CD14-positive monocyte (primary cell): ENCODE measurements around the gene ZWINT. TPM values are rescaled to one million over a fixed set of nuclear protein-coding genes. Genes with fewer than 3 reads are reported as not detected.
A peak's percentile ranks its signal among the peaks of the same experiment; 100 is the strongest.

ENCODE experiments used
- DNase-seq, 3 donors: peaks; one replicate each; pipeline ENCODE4 v3.0.0-alpha.2; 2011 to 2022
- H2AFZ ChIP-seq: 2 replicates; pipeline ENCODE4 v1.6.0; 2012; ENCODE audit warnings: mild to moderate bottlenecking, low read depth, low read length, inconsistent platforms; ENCODE audit not compliant: insufficient read depth, poor library complexity, severe bottlenecking
- H3K27ac ChIP-seq, 2 donors: 1 replicate in 1 of 2; 2 replicates in 1 of 2; pipeline ENCODE4 v1.5.1; 2012 to 2013; ENCODE audit warnings: low read length in 2 of 2, control low read depth in 1 of 2, inconsistent platforms in 1 of 2, low read depth in 1 of 2, mild to moderate bottlenecking in 1 of 2
- H3K27me3 ChIP-seq, 2 donors: one replicate each; pipeline versions ENCODE4 v1.6.0 to v1.6.1; 2011 to 2013; ENCODE audit warnings: low read length in 2 of 2; ENCODE audit not compliant: control insufficient read depth in 2 of 2, insufficient read depth in 2 of 2
- H3K36me3 ChIP-seq, 2 donors: replicated peaks in 1 of 2; 1 replicate in 1 of 2; 2 replicates in 1 of 2; pipeline versions ENCODE4 v1.5.1 to v1.6.1; 2012 to 2013; ENCODE audit warnings: low read length in 2 of 2, control low read depth in 1 of 2, inconsistent platforms in 1 of 2, mild to moderate bottlenecking in 1 of 2; ENCODE audit not compliant: insufficient read depth in 2 of 2, control insufficient read depth in 1 of 2
- H3K4me1 ChIP-seq, 2 donors: 1 replicate in 1 of 2; 2 replicates in 1 of 2; pipeline versions ENCODE4 v1.5.1 to v1.6.1; 2012 to 2013; ENCODE audit warnings: low read length in 2 of 2, control low read depth in 1 of 2, inconsistent platforms in 1 of 2, mild to moderate bottlenecking in 1 of 2, moderate library complexity in 1 of 2; ENCODE audit not compliant: insufficient read depth in 2 of 2, control insufficient read depth in 1 of 2
- H3K4me2 ChIP-seq: replicated peaks from 2 replicates; pipeline ENCODE3; 2012; ENCODE audit warnings: low read length, moderate library complexity, mild to moderate bottlenecking; ENCODE audit not compliant: poor library complexity, severe bottlenecking; ENCODE audit errors: extremely low read depth
- H3K4me3 ChIP-seq, 3 experiments: fragments of 200-600 bp in 1 of 3; sonication (generic) in 1 of 3; replicated peaks in 1 of 3; 1 replicate in 2 of 3; 2 replicates in 1 of 3; pipeline ENCODE4 v1.5.1; 2011 to 2013; ENCODE audit warnings: low read length in 3 of 3, mild to moderate bottlenecking in 3 of 3, control low read depth in 2 of 3, low read depth in 2 of 3, inconsistent platforms in 1 of 3, moderate library complexity in 1 of 3
- H3K79me2 ChIP-seq: 2 replicates; pipeline ENCODE4 v1.6.0; 2012; ENCODE audit warnings: mild to moderate bottlenecking, control low read depth, inconsistent platforms, low read length, moderate library complexity; ENCODE audit not compliant: insufficient read depth
- H3K9ac ChIP-seq: 2 replicates; pipeline ENCODE4 v1.6.0; 2017; ENCODE audit warnings: low read length, mild to moderate bottlenecking; ENCODE audit not compliant: insufficient read depth, poor library complexity, severe bottlenecking
- H3K9me3 ChIP-seq, 2 donors: replicated peaks in 1 of 2; 1 replicate in 1 of 2; 2 replicates in 1 of 2; pipeline versions ENCODE4 v1.5.1 to v1.6.1; 2012 to 2013; ENCODE audit warnings: low read length in 2 of 2, control low read depth in 1 of 2; ENCODE audit not compliant: control insufficient read depth in 1 of 2, insufficient read depth in 1 of 2
- H4K20me1 ChIP-seq: 2 replicates; pipeline ENCODE4 v1.6.0; 2012; ENCODE audit warnings: mild to moderate bottlenecking, low read length, control low read depth, moderate library complexity; ENCODE audit not compliant: insufficient read depth
- H3K27ac Mint-ChIP-seq, 7 donors: one replicate each; pipeline ENCODE4 v1.8.0; 2020; ENCODE audit warnings: mild to moderate bottlenecking in 7 of 7, mixed read lengths in 7 of 7, moderate library complexity in 6 of 7, inconsistent platforms in 2 of 7
- H3K27me3 Mint-ChIP-seq, 3 donors: one replicate each; pipeline ENCODE4 v1.8.0; 2021 to 2022; ENCODE audit warnings: low read depth in 3 of 3, mild to moderate bottlenecking in 3 of 3, mixed read lengths in 3 of 3, moderate library complexity in 3 of 3, inconsistent platforms in 1 of 3
- H3K36me3 Mint-ChIP-seq, 2 donors: one replicate each; pipeline ENCODE4 v1.8.0; 2020; ENCODE audit warnings: mixed read lengths in 2 of 2, inconsistent platforms in 1 of 2, mild to moderate bottlenecking in 1 of 2
- H3K4me1 Mint-ChIP-seq: one replicate; pipeline ENCODE4 v1.8.0; 2020; ENCODE audit warnings: mild to moderate bottlenecking, mixed read lengths
- H3K4me3 Mint-ChIP-seq, 2 donors: one replicate each; pipeline ENCODE4 v1.8.0; 2020; ENCODE audit warnings: mild to moderate bottlenecking in 2 of 2, mixed read lengths in 2 of 2, moderate library complexity in 1 of 2
- H3K9me3 Mint-ChIP-seq, 7 donors: one replicate each; pipeline ENCODE4 v1.8.0; 2020 to 2022; ENCODE audit warnings: mixed read lengths in 7 of 7, mild to moderate bottlenecking in 6 of 7, moderate library complexity in 6 of 7, inconsistent platforms in 2 of 7
- CTCF ChIP-seq: fragments of 200-600 bp; IDR thresholded peaks from one replicate; pipeline ENCODE4 v1.8.0; 2022; ENCODE audit warnings: antibody characterized with exemption, mild to moderate bottlenecking
- WGBS: methylation state at CpG from one replicate; pipeline ENCODE4 v1.1.5; 2013; ENCODE audit warnings: missing lambda C conversion rate; ENCODE audit not compliant: insufficient coverage; 5-methylcytosine and 5-hydroxymethylcytosine counted together
- intact Hi-C, 2 donors: fragments of 100-400 bp; cut with micrococcal nuclease; formaldehyde crosslinking; loops; one replicate each; pipeline versions ENCODE4 v1.15.0 to v1.15.1; 2023
- polyA plus RNA-seq, 3 donors: library from polyadenylated mRNA; depleted of rRNA in 1 of 3; unstranded in 2 of 3; stranded (reverse) in 1 of 3; fragments of 300-500 nt in 2 of 3; fragments of >200 nt in 1 of 3; fragmentation: Illumina TruSeq in 2 of 3; gene quantifications; 1 replicate in 2 of 3; 2 replicates in 1 of 3; pipeline ENCODE4 v1.2.3, GENCODE V29; 2012 to 2021

Gene ZWINT
- polyA plus RNA-seq, 3 donors, result 0.43 to 1.3 (median 1.1) TPM

- Histone ChIP-seq H3K4me3 (no peak overlapping the region), H3K9me3 (no peaks in the 10 kb centered on the region), H3K36me3 (peaks cover 3 to 19% of the 10 kb centered on the region in 2 donors), H3K27me3 (no peaks in the 10 kb centered on the region), H3K9ac (no peak overlapping the region), H4K20me1 (no peaks in the 10 kb centered on the region), H3K4me1 (peaks cover 17 to 21% of the 10 kb centered on the region in 2 donors), H3K4me2 (peak overlapping the region; percentile 82), H3K27ac (no peak overlapping the region), H3K79me2 (peaks cover 18% of the 10 kb centered on the region), H2AFZ (peak overlapping the region; percentile 87)
- Mint-ChIP-seq H3K9me3 (peaks cover 0 to 3% (median 0%) of the 10 kb centered on the region in 7 donors), H3K27ac (no peak overlapping the region), H3K27me3 (peaks cover 0 to 1% (median 0%) of the 10 kb centered on the region in 3 donors), H3K4me3 (no peak overlapping the region), H3K4me1 (peaks cover 25% of the 10 kb centered on the region), H3K36me3 (peaks cover 9 to 21% of the 10 kb centered on the region in 2 donors)
- no peak for TF ChIP-seq CTCF
- intact Hi-C loops, result no loop called here
- 100% methylated on average over 4 of the region's 4 CpGs for WGBS
- DNase-seq, result no peak
Measured at GRCh38 chr10:56359837-56360236, 1.2 kb downstream of the ZWINT start.

- no peaks in the 10 kb centered on the region for H3K27me3 Mint-ChIP-seq
- no peak overlapping the region for H3K4me2 ChIP-seq
- no peak for DNase-seq
- TF ChIP-seq CTCF, result no peak
- H3K27ac ChIP-seq, result no peak overlapping the region
- peaks cover 14 to 31% of the 10 kb centered on the region in 2 donors for H3K36me3 Mint-ChIP-seq
- H3K4me1 Mint-ChIP-seq, result peaks cover 22% of the 10 kb centered on the region
- no peak overlapping the region for H3K4me3 Mint-ChIP-seq
- intact Hi-C loops, result no loop called here
- H3K36me3 ChIP-seq, result peaks cover 3 to 19% of the 10 kb centered on the region in 2 donors
- no peak overlapping the region for H2AFZ ChIP-seq
- H3K79me2 ChIP-seq, result peaks cover 18% of the 10 kb centered on the region
- no peak overlapping the region for H3K4me3 ChIP-seq
- H3K27ac Mint-ChIP-seq, result no peak overlapping the region
- no peaks in the 10 kb centered on the region for H3K9me3 ChIP-seq
- H3K27me3 ChIP-seq, result no peaks in the 10 kb centered on the region
- H4K20me1 ChIP-seq, result no peaks in the 10 kb centered on the region
- H3K4me1 ChIP-seq, result peaks cover 14 to 20% of the 10 kb centered on the region in 2 donors
- H3K9ac ChIP-seq, result no peak overlapping the region
- H3K9me3 Mint-ChIP-seq, result no peaks in the 10 kb centered on the region
Measured at GRCh38 chr10:56357018-56357417, 4.0 kb downstream of the ZWINT start.
